OCI-LY1 (cell line): Measurements from ENCODE around the gene TNS3.

Source experiments
- CTCF ChIP-seq: fragments of 200-600 bp; sonication (generic), shearing (Covaris generic); IDR thresholded peaks from 2 replicates; pipeline ENCODE4 v1.5.1; 2017; ENCODE audit warnings: mild to moderate bottlenecking, antibody characterized with exemption, low read length, moderate library complexity, mixed read lengths
- EZH2 ChIP-seq: fragments of 200-600 bp; sonication (generic), shearing (Covaris generic); IDR thresholded peaks from 2 replicates; pipeline ENCODE4 v1.8.0; 2017; ENCODE audit warnings: borderline replicate concordance, mixed run types, mild to moderate bottlenecking, antibody characterized with exemption, low read length, moderate library complexity, mixed read lengths

GRCh38 chr7:47357361-47357760 lies 224.6 kb downstream of the TNS3 start:
- TF ChIP-seq CTCF (no peak), EZH2 (no peak)
